Thyroid gland (tissue), 4 donors: ENCODE results near the gene DDR1. TPM values are rescaled to one million over a fixed set of nuclear protein-coding genes. Genes with fewer than 3 reads are reported as not detected.

Experiments used
- DNase-seq, 2 donors: peaks; one replicate each; pipeline ENCODE4 v3.0.0-alpha.2; 2019
- H3K27ac ChIP-seq, 3 donors: fragments of 200-600 bp; sonication (generic); 1 replicate in 2 of 3; 2 replicates in 1 of 3; pipeline ENCODE4 v1.5.1; 2016 to 2019; ENCODE audit warnings: mild to moderate bottlenecking in 1 of 3, moderate library complexity in 1 of 3
- H3K27me3 ChIP-seq: fragments of 200-600 bp; sonication (generic); one replicate; pipeline ENCODE4 v1.5.1; 2019
- H3K36me3 ChIP-seq, 2 donors: fragments of 200-600 bp; sonication (generic); one replicate each; pipeline ENCODE4 v1.5.1; 2016 to 2019
- H3K4me1 ChIP-seq, 2 donors: fragments of 200-600 bp; sonication (generic); one replicate each; pipeline ENCODE4 v1.5.1; 2017 to 2019
- H3K4me3 ChIP-seq, 3 donors: fragments of 200-600 bp; sonication (generic); replicated peaks in 1 of 3; 1 replicate in 2 of 3; 2 replicates in 1 of 3; pipeline ENCODE4 v1.5.1; 2016; ENCODE audit warnings: mild to moderate bottlenecking in 1 of 3
- H3K9me3 ChIP-seq: fragments of 200-600 bp; sonication (generic); one replicate; pipeline ENCODE4 v1.5.1; 2017
- POLR2A ChIP-seq, 2 donors: fragments of 450-650 bp; IDR thresholded peaks; one replicate each; pipeline ENCODE4 v1.6.1; 2017; ENCODE audit warnings: antibody characterized with exemption in 2 of 2, mild to moderate bottlenecking in 2 of 2, moderate library complexity in 1 of 2
- WGBS, 2 donors: methylation state at CpG; one replicate each; pipeline ENCODE4 v1.1.5; 2017; 5-methylcytosine and 5-hydroxymethylcytosine counted together
- intact Hi-C: fragments of 100-400 bp; cut with DNase I; formaldehyde crosslinking; loops from one replicate; pipeline ENCODE4 v1.15.1; 2023
- total RNA-seq, 4 donors: library from RNA; depleted of rRNA; stranded (reverse); fragments of >200 nt; gene quantifications; one replicate each; pipeline ENCODE4 v1.2.3, GENCODE V29; 2016
- TF ChIP-seq, protein P1 (sequence below), 6 experiments: fragments of 200-600 bp in 3 of 6; fragments of 450-650 bp in 3 of 6; sonication (generic) in 3 of 6; IDR thresholded peaks; one replicate each; pipeline ENCODE4 v1.5.1; 2016 to 2019; ENCODE audit warnings: antibody characterized with exemption in 6 of 6, mild to moderate bottlenecking in 2 of 6, inconsistent platforms in 1 of 6, moderate library complexity in 1 of 6

The DDR1 gene
- total RNA-seq, 4 donors from 2014 or later: 93.4 to 207 (median 131) TPM

DNA sequence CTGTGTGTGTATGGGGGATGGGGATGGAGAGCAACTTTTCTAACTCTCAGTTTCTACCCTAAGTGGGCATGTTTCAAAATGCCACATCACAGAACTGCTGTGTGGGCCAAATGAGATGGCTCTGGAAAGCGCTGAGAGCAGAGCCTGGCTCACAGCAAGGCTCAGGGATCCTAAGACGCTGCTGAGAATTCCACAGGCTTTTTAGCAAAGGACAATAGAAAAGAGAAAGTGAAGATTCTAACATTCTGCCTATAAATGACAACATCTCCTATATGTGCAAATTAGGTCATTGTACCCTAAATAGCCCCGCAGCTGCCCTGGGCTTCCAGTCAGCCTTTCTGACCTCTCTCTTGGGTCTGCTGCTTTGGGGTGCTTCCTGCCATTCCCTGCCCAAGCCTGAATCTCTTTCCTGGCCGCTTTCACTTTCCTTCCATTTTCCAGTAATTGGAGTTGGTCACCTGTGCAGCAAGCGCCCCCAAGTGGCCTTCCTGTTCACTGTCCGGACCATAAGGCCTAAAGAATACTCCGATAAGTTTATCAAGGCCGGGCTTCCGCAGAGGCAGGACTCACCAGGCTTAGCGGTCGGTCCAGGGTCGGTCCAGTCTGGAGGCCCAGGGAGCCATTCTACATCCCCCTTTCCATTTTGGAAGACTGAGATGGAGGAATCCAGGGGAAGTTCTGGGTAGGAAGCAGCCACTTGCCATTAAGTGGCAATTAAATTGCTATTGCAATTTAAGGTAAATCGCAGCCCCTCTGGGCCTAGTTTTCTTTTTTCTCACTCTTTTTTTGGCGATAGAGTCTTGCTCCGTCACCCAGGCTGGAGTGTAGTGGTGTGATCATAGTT lies 6.7 kb upstream of the DDR1 start:
- Histone ChIP-seq H3K36me3 (no peaks in the 10 kb centered on the region), H3K4me3 (peak overlapping the region in 1 of 3 donors; percentile 1), H3K27me3 (no peaks in the 10 kb centered on the region), H3K4me1 (peaks cover 20 to 46% of the 10 kb centered on the region in 2 donors), H3K9me3 (no peaks in the 10 kb centered on the region), H3K27ac (peak overlapping the region; percentile 58 to 80 (median 77))
- intact Hi-C loops: loop anchor here (2.0 kb wide), 1 partner anchor 49 kb away; no protein-coding TSS in a partner anchor
- 15 to 16% methylated on average over 13 to 15 of the region's 15 CpGs for WGBS, 2 donors
- TF ChIP-seq, protein P1, sequence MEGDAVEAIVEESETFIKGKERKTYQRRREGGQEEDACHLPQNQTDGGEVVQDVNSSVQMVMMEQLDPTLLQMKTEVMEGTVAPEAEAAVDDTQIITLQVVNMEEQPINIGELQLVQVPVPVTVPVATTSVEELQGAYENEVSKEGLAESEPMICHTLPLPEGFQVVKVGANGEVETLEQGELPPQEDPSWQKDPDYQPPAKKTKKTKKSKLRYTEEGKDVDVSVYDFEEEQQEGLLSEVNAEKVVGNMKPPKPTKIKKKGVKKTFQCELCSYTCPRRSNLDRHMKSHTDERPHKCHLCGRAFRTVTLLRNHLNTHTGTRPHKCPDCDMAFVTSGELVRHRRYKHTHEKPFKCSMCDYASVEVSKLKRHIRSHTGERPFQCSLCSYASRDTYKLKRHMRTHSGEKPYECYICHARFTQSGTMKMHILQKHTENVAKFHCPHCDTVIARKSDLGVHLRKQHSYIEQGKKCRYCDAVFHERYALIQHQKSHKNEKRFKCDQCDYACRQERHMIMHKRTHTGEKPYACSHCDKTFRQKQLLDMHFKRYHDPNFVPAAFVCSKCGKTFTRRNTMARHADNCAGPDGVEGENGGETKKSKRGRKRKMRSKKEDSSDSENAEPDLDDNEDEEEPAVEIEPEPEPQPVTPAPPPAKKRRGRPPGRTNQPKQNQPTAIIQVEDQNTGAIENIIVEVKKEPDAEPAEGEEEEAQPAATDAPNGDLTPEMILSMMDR (IDR thresholded peaks at IDR 0.05): peak; percentile 64 to 98 (median 93)
- TF ChIP-seq POLR2A (IDR thresholded peaks at IDR 0.05): no peak
- peak; percentile 92 to 95 for DNase-seq

DNA sequence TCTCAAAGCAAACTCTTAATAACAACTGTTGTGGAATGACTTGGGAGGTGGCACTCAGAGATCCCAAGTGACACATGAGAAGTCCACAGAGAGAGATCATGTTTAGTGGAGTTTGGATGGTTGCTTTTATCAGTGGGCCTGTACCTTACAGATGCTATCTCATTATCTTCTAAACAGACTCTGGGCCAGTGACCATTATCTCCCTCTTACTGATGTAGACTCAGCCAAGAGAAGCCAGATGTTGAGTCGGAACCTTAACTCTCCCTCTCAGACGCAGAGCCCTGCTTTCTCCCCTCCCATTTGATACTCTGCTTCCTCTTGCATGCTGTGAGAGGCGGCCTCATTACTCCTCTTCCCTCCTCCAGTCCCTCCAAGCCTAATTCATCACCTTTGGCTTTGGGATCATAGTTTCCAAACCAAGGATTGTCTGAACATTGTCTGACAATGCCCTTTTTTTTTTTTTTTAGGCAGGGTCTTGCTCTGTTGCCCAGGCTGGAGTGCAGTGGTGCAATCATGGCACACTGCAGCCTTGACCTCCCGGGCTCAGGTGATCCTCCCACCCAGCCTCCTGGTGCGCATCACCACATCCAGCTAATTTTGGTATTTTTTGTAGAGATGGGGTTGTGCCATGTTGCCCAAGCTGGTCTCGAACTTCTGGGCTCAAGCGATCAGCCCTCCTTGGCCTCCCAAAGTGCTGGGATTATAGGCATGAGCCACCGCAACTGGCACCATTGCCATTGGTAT lies 4.5 kb upstream of the DDR1 start:
- TF ChIP-seq, protein P1 (IDR thresholded peaks at IDR 0.05): no peak
- TF ChIP-seq POLR2A (IDR thresholded peaks at IDR 0.05): no peak
- intact Hi-C loops: loop anchor here (2.0 to 10.0 kb wide), 3 partner anchors 51 to 205 kb away; partner anchors contain the start of genes DHX16, FLOT1 and IER3
- no peak for DNase-seq
- no peaks in the 10 kb centered on the region for H3K36me3 ChIP-seq
- no peaks in the 10 kb centered on the region for H3K27me3 ChIP-seq
- H3K27ac ChIP-seq: no peak overlapping the region
- no peak overlapping the region for H3K4me3 ChIP-seq
- peaks cover 31 to 60% of the 10 kb centered on the region in 2 donors for H3K4me1 ChIP-seq
- H3K9me3 ChIP-seq: no peaks in the 10 kb centered on the region
- WGBS, 2 donors: 86 to 89% methylated on average over 8 of the region's 8 CpGs

DNA sequence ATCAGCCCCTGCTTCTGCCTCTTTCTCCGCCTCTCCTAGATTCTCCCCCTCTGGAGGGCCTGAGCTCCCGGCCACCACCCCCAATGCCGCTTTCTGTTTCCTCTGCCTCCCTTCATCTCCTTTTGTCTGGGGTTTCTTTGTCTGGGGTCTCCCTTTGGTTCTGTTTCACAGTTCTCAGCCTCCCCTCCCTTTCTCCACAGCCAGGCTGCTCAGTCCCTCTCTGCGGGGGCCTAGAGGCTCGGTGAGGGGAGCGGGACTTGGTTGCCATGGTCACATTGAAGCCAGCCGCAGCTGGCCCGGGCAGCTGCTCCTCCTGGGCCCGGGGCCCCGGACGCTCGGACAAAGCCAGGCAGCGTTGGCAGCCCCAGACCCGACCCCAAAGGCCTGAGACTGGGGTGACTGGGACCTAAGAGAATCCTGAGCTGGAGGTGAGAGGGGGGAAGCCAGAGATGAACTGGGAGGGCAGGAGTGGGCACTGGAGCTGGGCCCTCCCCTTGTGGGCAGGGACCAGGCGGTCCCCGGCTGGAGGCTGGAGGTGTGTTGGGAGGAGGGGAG lies 3.5 kb upstream of the DDR1 start:
- no peaks in the 10 kb centered on the region for H3K27me3 ChIP-seq
- H3K9me3 ChIP-seq: no peaks in the 10 kb centered on the region
- no peak overlapping the region for H3K4me3 ChIP-seq
- peak overlapping the region; percentile 91 to 98 (median 96) for H3K27ac ChIP-seq
- H3K4me1 ChIP-seq: peaks cover 36 to 65% of the 10 kb centered on the region in 2 donors
- TF ChIP-seq, protein P1 (IDR thresholded peaks at IDR 0.05): no peak
- TF ChIP-seq POLR2A (IDR thresholded peaks at IDR 0.05): no peak
- H3K36me3 ChIP-seq: no peaks in the 10 kb centered on the region
- no peak for DNase-seq
- intact Hi-C loops: loop anchor here (10.0 kb wide), 2 partner anchors 136 to 206 kb away; partner anchors contain the start of genes DHX16, FLOT1 and IER3
- 74 to 78% methylated on average over 16 of the region's 16 CpGs for WGBS, 2 donors

DNA sequence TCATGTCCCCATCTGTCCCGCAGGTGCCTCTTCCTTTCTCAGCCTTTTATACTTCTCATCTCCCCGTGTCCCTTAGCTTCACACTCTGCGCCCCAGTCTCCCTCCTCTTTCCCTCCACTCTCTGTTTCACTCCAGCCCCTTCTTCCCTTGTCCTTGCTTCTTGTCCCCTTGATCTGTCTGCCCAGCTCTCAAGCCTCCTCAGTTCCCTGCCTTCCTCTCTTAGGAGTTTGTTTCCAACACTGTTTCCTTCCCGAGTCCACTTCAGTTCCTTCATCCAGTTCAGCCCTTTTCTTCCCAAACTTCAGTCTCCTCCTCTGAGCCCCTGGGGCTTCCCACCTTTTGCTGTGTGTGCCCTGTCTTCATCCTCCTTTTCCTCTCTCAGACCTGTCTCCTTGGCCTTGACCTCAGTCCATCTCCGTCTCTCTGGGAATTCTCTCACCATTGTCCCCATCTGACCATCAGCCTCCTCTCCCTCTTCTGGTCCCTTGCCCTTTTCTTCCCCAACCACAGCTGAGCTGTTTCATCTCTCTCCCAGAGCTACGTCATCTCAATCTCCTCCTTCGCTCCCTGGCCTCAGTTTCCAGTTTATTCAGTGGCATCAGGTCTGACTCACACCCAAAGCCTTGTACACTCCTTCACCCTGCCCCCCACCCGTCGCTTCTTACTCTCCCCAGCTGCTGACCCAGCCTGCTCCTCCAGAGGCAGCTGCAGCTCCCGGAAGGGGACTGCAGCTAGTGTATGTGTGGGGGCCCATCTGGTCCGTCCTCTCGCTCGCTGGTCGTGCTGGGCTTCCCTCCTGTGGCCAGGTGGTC lies 2.7 kb upstream of the DDR1 start:
- no peak for TF ChIP-seq POLR2A (IDR thresholded peaks at IDR 0.05)
- TF ChIP-seq, protein P1 (IDR thresholded peaks at IDR 0.05): no peak
- Histone ChIP-seq H3K4me1 (peaks cover 44 to 65% of the 10 kb centered on the region in 2 donors), H3K27ac (peak overlapping the region; percentile 91 to 98 (median 96)), H3K4me3 (no peak overlapping the region), H3K27me3 (no peaks in the 10 kb centered on the region), H3K36me3 (no peaks in the 10 kb centered on the region), H3K9me3 (no peaks in the 10 kb centered on the region)
- DNase-seq: no peak
- intact Hi-C loops: loop anchor here (10.0 kb wide), 2 partner anchors 137 to 207 kb away; partner anchors contain the start of genes DHX16, FLOT1 and IER3
- WGBS, 2 donors: 76 to 77% methylated on average over 14 of the region's 14 CpGs
